DMS53 treated with DMSO at 0.1 percent for 48 hours (cell line): ENCODE results near the gene MRC1.
"Not testable (repeated sequence)": the region's sequence is repeated elsewhere in the genome, so short reads cannot be mapped to it uniquely, and the experiment has no call there.

Experiments
- DNase-seq: peaks from one replicate; lab custom pipeline; 2025; ENCODE audit not compliant: unreplicated experiment; lab: John Stamatoyannopoulos, UW

MRC1 gene

DNA sequence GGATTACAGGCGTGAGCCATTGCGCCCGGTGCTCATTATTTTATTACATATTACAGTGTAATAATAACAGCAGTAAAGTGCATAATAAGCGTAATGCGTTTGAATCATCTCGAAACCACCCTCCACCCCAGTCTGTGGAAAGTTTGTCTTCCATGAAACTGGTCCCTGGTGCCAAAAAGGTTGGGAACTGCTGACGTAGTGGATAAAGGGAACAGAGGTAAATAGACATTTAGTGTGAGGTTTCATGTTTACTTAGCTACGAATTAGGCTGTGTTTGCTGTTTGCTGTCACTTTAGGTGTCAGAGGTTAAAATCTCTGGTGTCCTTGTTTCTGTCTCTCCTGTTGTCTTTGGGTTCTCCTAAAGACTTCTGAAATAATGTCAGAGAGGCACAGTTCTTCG, 82.3 kb downstream of the MRC1 start:
- no peak for DNase-seq

DNA sequence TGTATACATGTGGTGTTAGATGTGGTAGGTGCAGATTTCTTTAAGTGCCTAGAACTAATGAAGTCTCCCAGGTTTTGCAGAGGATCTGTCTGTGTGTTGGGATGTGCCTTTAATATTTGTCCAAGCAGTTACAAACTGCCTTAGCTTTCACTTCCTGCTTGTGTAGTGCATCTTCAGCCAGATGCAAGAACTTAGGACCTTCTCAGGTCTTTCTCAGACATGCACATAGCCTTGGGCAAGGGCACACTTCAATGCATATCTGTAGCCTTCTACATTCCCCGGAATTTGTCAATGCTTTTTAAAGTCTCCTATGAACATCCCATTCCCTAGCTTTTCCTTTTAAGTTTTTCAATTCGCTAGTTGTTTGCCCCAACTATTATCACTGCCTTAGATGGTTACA, 95.4 kb downstream of the MRC1 start:
- DNase-seq, result no peak

DNA sequence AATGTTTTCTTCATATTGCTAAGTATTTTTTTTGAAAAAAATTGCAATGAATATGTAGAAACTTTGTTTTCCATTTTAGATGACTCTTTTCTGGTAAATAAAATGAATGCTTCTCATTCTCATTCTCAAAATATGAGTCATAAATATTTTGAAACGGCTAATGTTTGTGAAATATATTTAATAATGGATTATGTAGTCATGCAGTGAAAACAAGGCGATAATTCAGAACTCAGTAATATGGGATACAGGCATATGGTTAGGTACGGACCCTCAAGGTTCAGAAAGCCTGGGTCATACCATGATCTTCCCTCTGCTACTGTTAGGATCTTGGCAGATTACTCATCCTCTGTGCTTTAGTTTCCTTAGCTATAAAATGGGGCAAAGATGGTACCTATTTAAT, 96.3 kb downstream of the MRC1 start:
- no peak for DNase-seq

DNA sequence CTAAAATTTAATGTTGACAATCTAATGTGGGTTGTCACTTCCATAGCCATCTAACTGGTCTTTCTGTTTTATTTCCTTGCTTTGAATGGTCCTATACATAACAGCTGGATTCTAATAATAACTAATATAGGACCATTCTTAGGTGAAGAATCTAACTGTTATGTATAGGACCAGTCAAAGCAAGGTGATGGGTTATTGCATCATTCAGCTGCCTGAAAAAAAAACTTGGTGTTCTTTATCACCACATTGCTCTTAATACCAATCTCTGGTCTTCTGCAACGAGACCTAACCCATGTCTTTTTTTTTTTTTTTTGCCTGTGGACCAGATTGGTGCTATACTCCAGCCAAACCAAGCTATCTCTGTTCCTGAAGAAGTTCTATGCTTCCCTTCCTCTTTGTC, 96.9 kb downstream of the MRC1 start:
- no peak for DNase-seq

DNA sequence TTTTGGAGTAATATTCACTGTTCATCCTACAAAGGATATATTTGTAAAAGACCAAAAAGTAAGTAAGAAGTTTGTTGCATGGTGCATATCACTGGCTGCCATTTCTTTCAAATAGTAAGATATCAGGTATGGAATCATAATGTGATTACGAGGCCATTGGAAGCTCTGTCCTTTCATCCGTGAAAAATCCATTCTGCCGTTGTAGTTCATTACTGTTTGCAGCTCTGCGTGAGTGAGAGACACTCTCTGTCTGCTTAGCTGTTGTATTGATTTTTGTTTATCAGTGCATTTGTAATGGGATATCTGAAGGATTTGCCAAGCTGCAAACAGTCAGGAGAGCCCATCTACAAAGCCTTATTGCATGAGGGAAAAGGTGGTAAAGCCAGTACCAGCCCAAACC, 98.5 kb downstream of the MRC1 start:
- DNase-seq, result no peak

DNA sequence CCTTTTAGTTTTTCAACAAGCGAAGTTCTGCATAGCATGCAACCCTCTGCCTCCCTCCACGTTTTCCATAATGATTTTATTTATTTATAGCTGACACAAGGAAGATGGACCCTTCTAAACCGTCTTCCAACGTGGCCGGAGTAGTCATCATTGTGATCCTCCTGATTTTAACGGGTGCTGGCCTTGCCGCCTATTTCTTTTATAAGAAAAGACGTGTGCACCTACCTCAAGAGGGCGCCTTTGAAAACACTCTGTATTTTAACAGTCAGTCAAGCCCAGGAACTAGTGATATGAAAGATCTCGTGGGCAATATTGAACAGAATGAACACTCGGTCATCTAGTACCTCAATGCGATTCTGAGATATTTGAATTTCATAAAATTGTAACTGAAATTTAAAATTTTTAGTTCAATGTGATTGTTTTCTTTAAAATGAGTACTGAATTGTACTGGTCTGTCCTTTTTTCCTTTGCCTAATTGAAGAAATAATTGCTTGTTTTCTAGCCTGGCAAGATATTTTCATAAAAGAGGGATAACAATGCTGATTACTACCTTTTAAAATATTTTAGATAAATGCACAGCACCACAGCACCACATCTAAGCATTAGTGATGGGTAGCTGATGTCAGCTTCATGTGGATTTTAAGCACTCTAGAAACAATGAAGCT, 101.1 kb downstream of the MRC1 start:
- DNase-seq, result peak; percentile 77

DNA sequence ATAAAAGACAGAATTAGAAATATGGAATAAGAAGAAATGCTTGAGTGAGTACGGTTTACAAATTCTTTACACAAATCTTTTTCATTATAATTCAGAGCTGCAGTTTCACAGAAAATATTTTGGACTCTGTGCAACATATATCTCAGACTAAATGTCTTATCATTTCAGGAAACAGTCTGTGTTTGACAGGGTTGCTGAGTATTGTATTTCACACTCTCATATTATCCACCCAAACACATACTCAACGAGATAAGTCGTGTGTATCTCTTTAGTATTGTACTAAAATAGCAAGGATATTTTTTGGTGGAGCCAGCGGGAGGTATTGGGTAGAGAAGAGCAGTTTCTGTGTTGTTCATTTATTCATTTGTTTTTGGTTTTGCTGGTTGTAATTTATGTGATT, 103.6 kb downstream of the MRC1 start:
- no peak for DNase-seq

DNA sequence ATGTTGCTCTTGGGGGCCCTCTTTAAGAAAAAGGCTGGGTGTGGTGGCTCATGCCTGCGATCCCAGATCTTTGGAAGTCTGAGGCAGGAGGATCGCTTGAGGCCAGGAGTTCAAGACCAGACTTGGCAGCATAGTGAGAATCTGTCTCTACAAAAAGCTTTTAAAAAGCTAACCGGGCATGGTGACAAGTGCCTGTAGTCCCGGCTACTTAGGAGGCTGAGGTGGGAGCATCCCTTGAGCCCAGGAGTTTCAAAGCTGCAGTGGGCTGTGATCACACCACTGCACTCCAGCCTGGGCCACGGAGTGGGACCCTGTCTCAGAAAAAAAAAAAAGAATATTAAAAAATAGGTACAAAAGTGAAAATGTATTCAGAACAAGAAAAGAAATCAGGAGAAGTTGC, 104.5 kb downstream of the MRC1 start:
- DNase-seq, result no peak

DNA sequence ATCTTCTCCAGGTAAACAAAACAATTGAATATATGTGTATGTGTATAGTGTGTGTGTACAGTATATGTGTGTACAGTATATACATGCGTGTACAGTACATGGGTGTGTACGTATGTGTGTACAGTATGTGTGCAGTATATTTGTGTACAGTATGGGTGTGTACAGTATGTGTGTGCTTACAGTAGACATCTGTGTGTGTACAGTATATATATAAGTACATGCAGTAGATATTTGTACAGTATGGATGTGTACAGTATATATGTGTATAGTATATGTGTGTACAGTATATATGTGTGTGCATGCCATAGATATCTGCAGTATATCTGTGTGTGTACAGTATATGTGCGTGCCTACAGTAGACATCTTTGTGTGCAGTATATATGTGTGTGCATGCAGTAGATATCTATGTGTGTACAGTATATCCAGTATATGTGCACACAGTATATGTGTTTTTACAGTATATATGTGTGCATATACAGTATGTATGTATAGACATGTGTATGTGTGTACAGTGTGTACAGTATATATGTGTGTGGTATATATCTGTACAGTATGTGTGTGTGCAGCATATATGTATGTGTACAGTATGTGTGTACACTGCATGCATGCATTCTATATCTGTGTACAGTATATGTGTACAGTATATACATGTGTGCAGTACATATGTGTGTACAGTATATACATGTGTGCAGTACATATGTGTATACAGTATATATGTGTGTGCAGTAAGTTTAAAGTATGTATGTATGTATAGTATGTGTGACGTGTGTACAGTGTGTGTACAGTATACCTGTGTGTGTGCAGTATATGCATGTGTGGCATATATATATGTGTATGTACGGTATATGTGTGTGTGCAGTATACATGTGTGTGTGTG, 105.3 kb downstream of the MRC1 start:
- DNase-seq, result no peak

DNA sequence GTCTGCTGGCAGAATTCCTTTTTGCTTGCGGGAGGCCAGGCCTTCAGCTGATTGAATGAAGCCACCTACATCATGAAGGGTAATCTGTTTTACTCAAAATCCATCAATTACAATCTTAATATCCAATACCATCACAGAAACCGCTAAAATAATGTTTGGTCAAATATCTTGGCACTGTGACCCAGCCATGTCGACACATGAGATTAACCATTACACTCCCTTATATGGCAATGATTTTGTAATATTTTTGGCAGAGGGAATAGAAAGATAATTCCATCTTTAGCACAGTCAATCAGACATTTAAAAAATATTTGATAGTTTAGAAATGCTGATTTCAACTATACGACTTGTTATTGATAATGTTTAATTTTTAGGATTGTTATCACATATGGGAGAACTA, 106.0 kb downstream of the MRC1 start:
- DNase-seq, result no peak

DNA sequence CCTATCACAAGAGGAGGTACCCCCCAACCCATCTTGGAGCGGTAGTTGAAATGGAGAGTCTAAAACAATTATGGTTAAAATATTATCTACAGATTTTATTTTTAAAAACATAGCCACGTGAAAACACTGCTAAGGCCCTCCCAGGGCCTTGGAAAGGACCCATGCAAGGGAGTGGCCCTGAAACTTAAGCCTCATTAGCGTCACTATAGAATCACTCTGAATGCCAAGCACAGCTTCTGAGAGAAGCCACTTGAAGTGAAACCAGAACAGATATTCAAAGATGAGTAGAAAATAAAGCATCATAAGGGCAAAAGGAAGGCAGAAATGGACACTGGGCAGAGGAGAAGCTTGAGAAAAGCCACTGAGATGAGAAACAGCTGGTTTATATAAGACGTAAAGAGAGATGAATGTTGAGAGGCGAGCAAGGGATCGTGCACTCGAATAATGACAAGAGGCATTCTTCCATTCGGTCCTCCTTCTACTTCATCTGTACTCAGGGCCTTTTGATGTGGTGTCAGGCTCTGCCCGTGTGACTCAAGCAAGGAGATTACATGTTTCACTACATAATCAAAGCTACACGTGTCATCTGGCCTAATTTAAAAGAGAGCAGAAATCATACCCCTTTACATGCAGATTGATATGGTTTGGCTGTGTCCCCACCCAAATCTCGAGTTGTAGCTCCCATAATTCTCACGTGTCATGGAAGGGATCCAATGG, 109.2 kb downstream of the MRC1 start:
- no peak for DNase-seq

DNA sequence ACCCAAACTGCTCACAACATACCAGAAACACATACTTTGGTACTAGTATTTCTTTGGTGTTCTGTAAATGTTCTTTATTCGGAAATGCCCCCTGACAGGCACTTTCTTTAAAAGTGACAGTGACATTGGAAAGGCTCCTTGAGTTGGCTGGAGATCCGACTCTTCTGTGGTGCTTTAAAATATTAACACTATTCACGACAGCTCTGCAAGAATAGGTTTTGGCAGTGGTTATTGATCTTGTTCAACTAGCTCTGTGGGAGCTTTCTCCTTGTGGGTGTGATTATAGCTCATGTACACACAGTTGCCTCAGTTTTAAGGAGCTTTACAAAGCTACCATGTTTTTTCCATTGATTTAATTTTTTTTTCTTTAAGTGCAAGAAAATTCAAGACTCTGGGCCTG, 112.2 kb downstream of the MRC1 start:
- DNase-seq, result no peak

DNA sequence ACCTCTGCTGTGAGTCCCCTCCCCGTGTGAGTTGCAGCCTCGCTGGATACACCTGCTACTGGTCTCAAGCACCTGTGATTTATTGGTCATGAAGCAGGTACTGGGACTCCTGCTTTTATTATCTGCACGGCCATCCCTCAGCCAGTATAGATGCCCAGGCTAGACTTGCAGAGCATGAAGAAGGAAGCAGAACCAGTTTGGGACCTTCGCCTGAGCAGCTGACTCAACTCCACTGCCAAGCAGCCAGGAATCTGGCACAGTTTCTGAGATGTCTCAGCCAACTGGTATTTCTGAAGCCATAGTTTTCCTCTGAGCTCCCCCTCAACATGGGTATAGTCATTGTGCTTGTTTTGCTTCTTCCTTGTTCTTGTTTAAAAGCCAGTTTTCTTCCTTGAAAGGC, 114.6 kb downstream of the MRC1 start:
- DNase-seq, result peak; percentile 26

DNA sequence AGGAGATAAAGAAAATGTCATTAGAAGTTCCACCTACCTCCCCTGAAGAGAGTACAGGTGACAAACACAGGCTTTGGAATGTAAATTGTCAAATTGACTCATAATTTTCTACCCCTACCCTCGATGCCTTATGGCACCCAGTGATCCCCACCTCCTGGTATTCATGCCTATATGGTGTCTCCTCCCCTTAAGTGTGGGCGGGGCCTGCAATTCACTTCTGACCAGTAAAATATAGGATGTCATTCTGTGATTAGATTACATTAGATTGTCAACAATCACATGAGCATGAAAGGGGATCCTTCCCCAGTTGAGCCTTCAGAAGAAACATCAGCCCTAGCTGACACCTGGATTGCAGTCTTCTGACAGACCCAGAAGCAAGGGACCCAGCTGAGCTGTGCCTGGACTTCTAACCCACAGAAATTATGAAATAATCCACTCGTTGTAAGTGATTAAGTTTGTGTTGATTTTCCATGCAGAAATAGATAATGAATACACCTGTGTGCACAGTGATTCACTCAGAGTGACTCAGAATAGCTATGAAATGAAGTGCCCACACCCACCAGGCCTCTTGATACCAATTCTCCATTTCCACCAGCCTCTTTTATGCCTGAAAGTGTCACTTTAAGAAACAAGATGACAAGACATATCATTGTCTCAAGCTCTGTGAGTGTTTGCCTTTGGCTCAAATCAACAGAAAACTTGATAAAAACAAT, 134.0 kb downstream of the MRC1 start:
- DNase-seq, result peak; percentile 68

DNA sequence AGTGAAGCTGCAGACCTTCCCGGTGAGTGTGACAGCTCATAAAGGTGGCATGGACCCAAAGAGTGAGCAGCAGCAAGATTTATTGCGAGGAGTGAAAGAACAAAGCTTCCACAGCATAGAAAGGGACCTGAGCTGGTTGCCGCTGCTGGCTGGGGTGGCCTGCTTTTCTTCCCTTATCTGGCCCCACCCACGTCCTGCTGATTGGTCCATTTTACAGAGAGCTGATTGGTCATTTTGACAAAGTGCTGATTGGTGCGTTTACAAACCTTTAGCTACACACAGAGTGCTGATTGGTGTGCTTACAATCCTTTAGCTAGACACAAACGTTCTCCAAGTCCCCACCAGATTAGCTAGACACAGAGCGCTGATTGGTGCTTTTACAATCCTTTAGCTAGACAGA, 141.1 kb downstream of the MRC1 start:
- not testable (repeated sequence) for DNase-seq

DNA sequence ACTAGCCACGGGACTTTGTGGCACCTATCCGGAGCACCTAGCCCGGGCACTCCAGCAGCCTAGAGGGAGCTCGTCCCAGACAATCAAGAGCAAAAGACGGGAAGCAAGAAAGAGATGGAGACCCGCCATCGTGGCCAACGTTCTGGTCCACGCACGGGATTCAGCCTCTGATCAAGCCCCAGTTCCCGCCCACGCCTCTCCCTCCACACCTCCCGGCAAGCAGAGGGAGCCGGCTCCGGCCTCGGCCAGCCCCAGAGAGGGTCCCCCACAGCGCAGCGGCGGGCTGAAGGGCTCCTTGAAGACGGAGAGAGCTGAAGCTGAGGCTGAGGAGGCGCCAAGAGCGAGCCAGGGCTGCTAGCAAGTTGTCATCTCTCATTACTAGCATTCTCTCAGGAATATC, 141.6 kb downstream of the MRC1 start:
- DNase-seq, result no peak

DNA sequence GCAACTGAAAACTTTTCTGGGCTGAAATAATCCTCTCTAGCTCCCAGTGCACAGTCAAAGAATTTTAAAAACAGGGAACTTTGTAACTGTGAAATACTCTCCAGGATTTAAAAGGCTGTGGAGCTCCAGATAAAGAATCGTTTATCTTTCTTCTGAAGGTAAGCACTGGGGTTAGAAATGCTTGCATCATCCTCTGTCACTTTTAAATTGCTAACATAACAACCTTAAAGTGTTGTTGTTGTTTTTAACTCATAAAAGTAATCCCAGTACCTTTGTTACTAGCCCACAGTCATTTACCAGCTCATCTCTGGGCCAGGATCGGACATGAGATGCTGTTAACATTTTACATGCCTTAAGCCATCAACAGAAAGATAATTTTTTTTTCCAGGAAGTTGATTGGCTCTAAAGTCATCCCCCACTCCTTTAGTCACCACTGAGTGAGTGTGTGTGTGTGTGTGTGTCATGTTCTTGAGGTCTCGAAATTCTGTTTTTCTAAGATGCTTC, 142.8 kb downstream of the MRC1 start, which contains the start of gene SLC39A12:
TSS of gene SLC39A12 (plus strand) at position 51 of the 504 bp plus-strand sequence. CDS start 1,359 bp downstream, outside the sequence.
- no peak for DNase-seq

DNA sequence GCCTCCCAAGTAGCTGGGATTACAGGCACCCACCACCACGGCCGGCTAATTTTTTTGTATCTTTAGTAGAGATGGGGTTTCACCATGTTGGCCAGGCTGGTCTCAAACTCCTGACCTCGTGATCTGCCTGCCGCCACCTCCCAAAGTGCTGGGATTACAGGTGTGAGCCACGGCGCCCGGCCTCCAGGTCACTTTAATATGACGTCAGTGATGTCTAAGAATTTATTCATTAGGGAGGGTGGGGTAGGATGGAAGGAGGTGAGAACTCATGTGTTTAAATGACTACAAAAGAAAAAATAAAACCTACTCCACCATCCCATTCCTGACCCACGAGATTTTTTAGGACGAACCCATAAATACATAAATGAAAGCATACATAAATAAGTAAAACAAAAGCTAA, 145.2 kb downstream of the MRC1 start:
- DNase-seq, result not testable (repeated sequence)

DNA sequence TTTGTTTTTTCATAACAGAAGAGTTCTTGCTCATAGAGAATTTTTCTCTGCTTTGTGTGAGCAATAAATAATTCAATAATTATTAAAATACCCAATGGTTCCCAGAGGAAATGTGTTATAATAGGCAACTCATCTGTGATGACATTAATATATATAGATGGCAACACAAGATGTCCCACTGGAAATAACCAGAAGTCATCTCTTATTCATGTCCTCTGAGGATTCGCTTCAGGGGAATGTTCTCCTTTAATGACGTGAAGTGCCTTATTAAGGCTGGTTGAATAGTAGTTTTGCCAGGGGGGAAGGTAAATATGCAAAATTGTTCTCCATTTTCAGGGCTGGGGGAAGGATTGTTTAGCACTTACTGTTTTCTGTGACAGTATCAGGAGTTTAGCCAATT, 145.7 kb downstream of the MRC1 start:
- DNase-seq, result no peak

DNA sequence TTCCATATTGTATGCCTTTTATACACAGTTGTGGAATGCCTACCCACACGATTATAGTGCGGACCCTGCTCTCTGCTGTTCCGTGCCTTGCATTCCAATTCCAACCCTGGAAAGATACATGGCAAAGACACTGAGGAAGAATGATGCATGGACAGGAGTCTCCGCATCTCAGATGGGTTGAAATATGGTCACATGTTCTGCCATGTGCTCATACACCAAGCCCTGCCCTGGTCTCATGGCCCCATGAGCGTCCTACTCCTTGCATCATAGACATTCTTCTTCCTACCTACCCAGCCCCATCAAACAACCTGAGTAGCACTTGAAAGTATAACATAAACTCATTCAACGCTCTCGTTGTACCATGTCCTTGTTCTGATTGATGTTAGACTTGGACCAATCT, 148.9 kb downstream of the MRC1 start:
- DNase-seq, result no peak

DNA sequence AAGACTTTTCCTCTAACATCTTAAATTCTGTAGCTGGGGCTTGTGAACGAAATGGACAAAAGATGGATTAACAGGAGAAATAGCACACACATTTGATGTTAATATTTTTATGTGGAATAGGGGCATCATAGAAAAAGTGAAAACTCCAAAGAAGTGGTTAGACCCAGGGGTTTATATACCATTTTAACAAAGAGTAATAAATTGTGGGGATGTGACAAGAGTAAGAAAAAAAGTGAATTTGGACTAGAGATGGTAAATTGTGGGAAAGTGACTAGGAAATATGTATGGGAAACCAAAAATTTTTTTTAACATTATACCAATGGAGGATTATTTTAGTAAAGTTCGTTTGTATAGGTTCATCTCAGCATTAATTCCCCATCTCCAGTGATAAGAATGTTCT, 150.7 kb downstream of the MRC1 start:
- no peak for DNase-seq
